ENCODE measurements around the gene FOXR1. TPM values are rescaled to one million over a fixed set of nuclear protein-coding genes. Genes with fewer than 3 reads are reported as not detected.
"Not testable (repeated sequence)": the region's sequence is repeated elsewhere in the genome, so short reads cannot be mapped to it uniquely, and the experiment has no call there.

The FOXR1 gene
- total RNA-seq, 4 donors from 2014 or later = not detected

GRCh38 chr11:118957549-118957948 is 14.0 kb upstream of the FOXR1 start:
- 93% methylated on average over 11 of the region's 11 CpGs for WGBS
- no peak for TF ChIP-seq POLR2A (IDR thresholded peaks at IDR 0.05; ENCODE audit: low read depth)
- no peak for TF ChIP-seq CTCF (IDR thresholded peaks at IDR 0.05)
- TF ChIP-seq POLR2AphosphoS5 (IDR thresholded peaks at IDR 0.05) = no peak
- TF ChIP-seq EP300 (IDR thresholded peaks at IDR 0.05) = no peak
- intact Hi-C loops (cut with DNase I) = loop anchor here (2.0 kb wide), 1 partner anchor 269 kb away; no protein-coding TSS in a partner anchor

GRCh38 chr11:118957968-118958367 is 13.6 kb upstream of the FOXR1 start:
- intact Hi-C loops (cut with DNase I) = loop anchor here (2.0 kb wide), 1 partner anchor 269 kb away; no protein-coding TSS in a partner anchor
- H3K27ac ChIP-seq (replicated peaks in 1 of 4) = no peak overlapping the region
- peaks cover 0 to 11% (median 0%) of the 10 kb centered on the region in 4 donors for H3K27me3 ChIP-seq
- TF ChIP-seq CTCF (IDR thresholded peaks at IDR 0.05) (no peak), POLR2AphosphoS5 (IDR thresholded peaks at IDR 0.05) (no peak), EP300 (IDR thresholded peaks at IDR 0.05) (no peak), POLR2A (IDR thresholded peaks at IDR 0.05; ENCODE audit: low read depth) (no peak)
- H3K4me3 ChIP-seq = no peak overlapping the region
- DNase-seq (ENCODE audit: extremely low spot score) = no peak
- no peaks in the 10 kb centered on the region for H3K36me3 ChIP-seq
- 93% methylated on average over 3 of the region's 8 CpGs for WGBS
- peaks cover 0 to 8% (median 7%) of the 10 kb centered on the region in 4 donors for H3K4me1 ChIP-seq
- H3K9me3 ChIP-seq = no peaks in the 10 kb centered on the region

More at GRCh38 chr11:118957549-118957948, 14.0 kb upstream of the FOXR1 start:
- Histone ChIP-seq H3K27me3 (peaks cover 0 to 12% (median 0%) of the 10 kb centered on the region in 4 donors), H3K36me3 (no peaks in the 10 kb centered on the region), H3K27ac (replicated peaks in 1 of 4) (no peak overlapping the region), H3K4me1 (peaks cover 0 to 8% (median 7%) of the 10 kb centered on the region in 4 donors), H3K4me3 (no peak overlapping the region), H3K9me3 (no peaks in the 10 kb centered on the region)
- DNase-seq (ENCODE audit: extremely low spot score) = no peak

DNA sequence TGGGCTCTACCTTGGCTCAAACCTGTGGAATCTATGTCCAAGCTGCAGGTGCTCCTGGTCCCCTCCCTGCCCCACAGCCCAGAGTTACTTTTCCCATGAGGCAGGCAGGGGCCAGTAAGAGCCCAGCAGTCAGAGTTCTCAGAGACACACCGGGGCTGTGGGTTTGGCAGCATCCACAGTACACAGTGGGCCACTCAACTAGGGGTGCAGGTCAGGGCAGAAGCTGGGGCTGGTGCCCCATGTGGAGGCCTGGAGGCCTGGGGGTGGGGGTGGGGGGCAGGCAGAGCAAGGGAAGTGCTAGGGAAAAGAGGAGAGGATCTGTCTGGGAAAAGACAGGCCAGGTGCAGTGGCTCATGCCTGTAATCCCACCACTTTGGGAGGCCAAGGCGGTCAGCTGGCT is 13.0 kb upstream of the FOXR1 start:
- TF ChIP-seq EP300 (IDR thresholded peaks at IDR 0.05) (no peak), POLR2A (IDR thresholded peaks at IDR 0.05; ENCODE audit: low read depth) (no peak), POLR2AphosphoS5 (IDR thresholded peaks at IDR 0.05) (no peak), CTCF (IDR thresholded peaks at IDR 0.05) (no peak)
- Histone ChIP-seq H3K27ac (replicated peaks in 1 of 4) (no peak overlapping the region), H3K4me1 (peaks cover 0 to 8% (median 7%) of the 10 kb centered on the region in 4 donors), H3K36me3 (no peaks in the 10 kb centered on the region), H3K9me3 (no peaks in the 10 kb centered on the region), H3K27me3 (peaks cover 0 to 5% (median 0%) of the 10 kb centered on the region in 4 donors), H3K4me3 (no peak overlapping the region)
- 81% methylated on average over 2 of the region's 2 CpGs for WGBS
- intact Hi-C loops (cut with DNase I) = no loop called here
- DNase-seq (ENCODE audit: extremely low spot score) = no peak

GRCh38 chr11:118961189-118961588 is 10.4 kb upstream of the FOXR1 start:
- Histone ChIP-seq H3K27me3 (peaks cover 0 to 8% (median 0%) of the 10 kb centered on the region in 4 donors), H3K4me3 (no peak overlapping the region), H3K4me1 (peaks cover 0 to 8% (median 7%) of the 10 kb centered on the region in 4 donors), H3K9me3 (no peaks in the 10 kb centered on the region), H3K36me3 (no peaks in the 10 kb centered on the region), H3K27ac (replicated peaks in 1 of 4) (no peak overlapping the region)
- no peak for TF ChIP-seq CTCF (IDR thresholded peaks at IDR 0.05)
- TF ChIP-seq POLR2A (IDR thresholded peaks at IDR 0.05; ENCODE audit: low read depth) = no peak
- TF ChIP-seq POLR2AphosphoS5 (IDR thresholded peaks at IDR 0.05) = no peak
- no peak for TF ChIP-seq EP300 (IDR thresholded peaks at IDR 0.05)
- intact Hi-C loops (cut with DNase I) = no loop called here
- 100% methylated on average over 1 of the region's 5 CpGs for WGBS
- no peak for DNase-seq (ENCODE audit: extremely low spot score)

DNA sequence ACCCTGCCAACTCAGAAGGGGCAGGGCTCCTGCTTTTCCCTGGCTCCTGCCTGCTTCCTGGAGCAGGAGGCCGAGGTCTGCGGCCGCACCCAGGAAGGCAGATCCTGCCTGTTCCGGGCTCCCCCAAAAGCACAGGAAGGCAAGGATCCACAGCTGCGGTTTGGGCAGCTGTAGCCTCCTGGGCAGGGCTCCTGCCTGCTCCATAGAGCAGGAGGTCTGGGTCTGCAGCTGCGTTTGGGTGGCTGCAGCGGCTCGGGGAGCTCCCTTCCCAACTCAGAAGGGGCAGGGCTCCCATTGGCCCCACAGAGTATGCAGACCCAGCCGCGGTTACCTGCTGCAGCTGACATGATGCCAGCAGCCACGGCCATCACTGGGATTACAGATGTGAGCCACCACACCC is 10.0 kb upstream of the FOXR1 start:
- DNase-seq (ENCODE audit: extremely low spot score) = no peak
- Histone ChIP-seq H3K27ac (replicated peaks in 1 of 4) (no peak overlapping the region), H3K36me3 (no peaks in the 10 kb centered on the region), H3K4me1 (peaks cover 0 to 4% (median 3%) of the 10 kb centered on the region in 4 donors), H3K4me3 (no peak overlapping the region), H3K9me3 (no peaks in the 10 kb centered on the region), H3K27me3 (peaks cover 0 to 8% (median 0%) of the 10 kb centered on the region in 4 donors)
- TF ChIP-seq POLR2AphosphoS5 (IDR thresholded peaks at IDR 0.05) (no peak), CTCF (IDR thresholded peaks at IDR 0.05) (no peak), EP300 (IDR thresholded peaks at IDR 0.05) (no peak), POLR2A (IDR thresholded peaks at IDR 0.05; ENCODE audit: low read depth) (no peak)
- intact Hi-C loops (cut with DNase I) = no loop called here
- WGBS = 55% methylated on average over 7 of the region's 11 CpGs

- H3K4me1 ChIP-seq; intact Hi-C loops (cut with DNase I); H3K36me3 ChIP-seq; H3K4me3 ChIP-seq; DNase-seq (ENCODE audit: extremely low spot score); H3K27ac ChIP-seq (replicated peaks in 1 of 4); H3K9me3 ChIP-seq: not testable (repeated sequence)
- peaks cover 0 to 22% (median 4%) of the 10 kb centered on the region in 4 donors for H3K27me3 ChIP-seq
- 87% methylated on average over 2 of the region's 2 CpGs for WGBS
Observed at GRCh38 chr11:118969508-118969907, 2.1 kb upstream of the FOXR1 start.
